NCI-H526 treated with DMSO at 0.1 percent for 48 hours (cell line): ENCODE data around the gene EMSY.

Experiments
- DNase-seq: peaks from one replicate; lab custom pipeline; 2025; lab: John Stamatoyannopoulos, UW

Gene EMSY

GRCh38 chr11:76455331-76455730 is 10.5 kb downstream of the EMSY start:
- no peak for DNase-seq

GRCh38 chr11:76455931-76456330 is 11.1 kb downstream of the EMSY start:
- no peak for DNase-seq

GRCh38 chr11:76456571-76456970 is 11.8 kb downstream of the EMSY start:
- no peak for DNase-seq

- no peak for DNase-seq
These were observed 14.5 kb downstream of the EMSY start for GRCh38 chr11:76459299-76459698.

GRCh38 chr11:76459846-76460245 is 15.0 kb downstream of the EMSY start:
- no peak for DNase-seq

- no peak for DNase-seq
These were observed 17.5 kb downstream of the EMSY start for GRCh38 chr11:76462317-76462716.

- DNase-seq, result no peak
These were observed 20.9 kb downstream of the EMSY start for GRCh38 chr11:76465701-76466100.

GRCh38 chr11:76466666-76467065 is 21.8 kb downstream of the EMSY start:
- DNase-seq, result no peak

GRCh38 chr11:76469141-76469540 is 24.3 kb downstream of the EMSY start:
- no peak for DNase-seq

GRCh38 chr11:76471382-76471781 is 26.6 kb downstream of the EMSY start:
- DNase-seq, result no peak

GRCh38 chr11:76480241-76480640 is 35.4 kb downstream of the EMSY start:
- DNase-seq, result no peak

GRCh38 chr11:76491644-76492043 is 46.8 kb downstream of the EMSY start:
- no peak for DNase-seq

- no peak for DNase-seq
These were observed 48.2 kb downstream of the EMSY start for GRCh38 chr11:76493040-76493439.

- no peak for DNase-seq
These were observed 49.1 kb downstream of the EMSY start for GRCh38 chr11:76493626-76494539.

- DNase-seq, result no peak
These were observed 50.2 kb downstream of the EMSY start for GRCh38 chr11:76495019-76495418.

- DNase-seq, result no peak
These were observed 51.4 kb downstream of the EMSY start for GRCh38 chr11:76496174-76496573.

GRCh38 chr11:76501526-76502202 is 56.8 kb downstream of the EMSY start:
- DNase-seq, result no peak

- no peak for DNase-seq
These were observed 62.0 kb downstream of the EMSY start for GRCh38 chr11:76506833-76507232.

- DNase-seq, result no peak
These were observed 65.5 kb downstream of the EMSY start for GRCh38 chr11:76510060-76511047.

- no peak for DNase-seq
These were observed 68.2 kb downstream of the EMSY start for GRCh38 chr11:76512851-76513653.

GRCh38 chr11:76513654-76514034 is 68.8 kb downstream of the EMSY start:
- DNase-seq, result no peak
